ENCODE measurements around the gene USP17L12. TPM values are rescaled to one million over a fixed set of nuclear protein-coding genes. Genes with fewer than 3 reads are reported as not detected.
"Not testable (repeated sequence)": the region's sequence is repeated elsewhere in the genome, so short reads cannot be mapped to it uniquely, and the experiment has no call there.

Gene USP17L12, protein sequence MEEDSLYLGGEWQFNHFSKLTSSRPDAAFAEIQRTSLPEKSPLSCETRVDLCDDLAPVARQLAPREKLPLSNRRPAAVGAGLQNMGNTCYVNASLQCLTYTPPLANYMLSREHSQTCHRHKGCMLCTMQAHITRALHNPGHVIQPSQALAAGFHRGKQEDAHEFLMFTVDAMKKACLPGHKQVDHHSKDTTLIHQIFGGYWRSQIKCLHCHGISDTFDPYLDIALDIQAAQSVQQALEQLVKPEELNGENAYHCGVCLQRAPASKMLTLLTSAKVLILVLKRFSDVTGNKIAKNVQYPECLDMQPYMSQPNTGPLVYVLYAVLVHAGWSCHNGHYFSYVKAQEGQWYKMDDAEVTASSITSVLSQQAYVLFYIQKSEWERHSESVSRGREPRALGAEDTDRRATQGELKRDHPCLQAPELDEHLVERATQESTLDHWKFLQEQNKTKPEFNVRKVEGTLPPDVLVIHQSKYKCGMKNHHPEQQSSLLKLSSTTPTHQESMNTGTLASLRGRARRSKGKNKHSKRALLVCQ
- not detected in 2 replicates for polyA plus RNA-seq (2014; cell fraction: cytosol; rRNA removed)
- polyA plus RNA-seq (2014; cell fraction: nucleus; rRNA removed), result not detected in 2 replicates

DNA sequence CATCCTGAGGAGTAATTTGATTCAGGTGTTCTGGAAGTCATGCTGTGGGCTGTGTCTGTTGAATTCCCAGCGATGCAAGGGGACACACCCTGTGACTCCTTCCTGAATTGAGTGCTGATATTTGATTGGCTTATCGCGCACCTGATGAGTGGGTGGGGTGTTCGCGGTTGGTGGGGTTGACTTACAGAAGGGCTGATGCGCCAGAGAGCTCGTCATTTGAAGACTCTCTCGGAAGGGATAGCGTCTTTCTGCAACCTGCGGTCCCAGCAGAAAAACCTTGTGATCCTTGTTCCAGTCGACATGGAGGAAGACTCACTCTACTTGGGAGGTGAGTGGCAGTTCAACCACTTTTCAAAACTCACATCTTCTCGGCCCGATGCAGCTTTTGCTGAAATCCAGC, at the start of gene USP17L12:
TSS of gene USP17L12 (plus strand) at position 301 of the 400 bp plus-strand sequence. CDS start at position 301, 0 bp downstream.
- not testable (repeated sequence) for DNase-seq (ENCODE audit: low spot score)

DNA sequence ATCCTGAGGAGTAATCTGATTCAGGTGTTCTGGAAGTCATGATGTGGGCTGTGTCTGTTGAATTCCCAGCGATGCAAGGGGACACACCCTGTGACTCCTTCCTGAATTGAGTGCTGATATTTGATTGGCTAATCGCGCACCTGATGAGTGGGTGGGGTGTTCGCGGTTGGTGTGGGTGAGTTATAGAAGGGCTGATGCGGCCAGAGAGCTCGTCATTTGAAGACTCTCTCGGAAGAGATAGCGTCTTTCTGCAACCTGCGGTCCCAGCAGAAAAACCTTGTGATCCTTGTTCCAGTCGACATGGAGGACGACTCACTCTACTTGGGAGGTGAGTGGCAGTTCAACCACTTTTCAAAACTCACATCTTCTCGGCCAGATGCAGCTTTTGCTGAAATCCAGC, 9.6 kb upstream of the USP17L12 start, which contains the start of gene USP17L10:
TSS of gene USP17L10 (plus strand) at position 301 of the 400 bp plus-strand sequence. CDS start at position 301, 0 bp downstream.
- not testable (repeated sequence) for DNase-seq (ENCODE audit: low spot score)

DNA sequence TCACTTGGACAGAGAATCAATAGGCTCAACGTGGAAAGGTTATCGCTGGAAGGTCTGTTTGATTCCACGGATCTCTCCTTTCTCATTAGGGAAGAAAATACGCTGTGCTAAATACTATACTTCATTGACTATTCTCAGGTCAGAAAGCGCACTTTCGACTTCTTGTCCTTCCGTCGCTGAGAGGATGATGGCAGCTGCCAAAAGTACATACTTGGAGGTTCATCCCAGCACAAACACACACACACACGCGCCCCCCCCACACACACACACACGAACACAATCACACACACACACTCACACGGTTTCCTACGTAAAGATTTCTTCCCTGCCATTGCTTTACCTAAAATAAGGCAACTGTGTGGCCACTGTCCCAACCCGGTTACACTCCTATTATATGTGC, 5.3 kb upstream of the USP17L12 start:
- DNase-seq (ENCODE audit: low spot score), result not testable (repeated sequence)

DNA sequence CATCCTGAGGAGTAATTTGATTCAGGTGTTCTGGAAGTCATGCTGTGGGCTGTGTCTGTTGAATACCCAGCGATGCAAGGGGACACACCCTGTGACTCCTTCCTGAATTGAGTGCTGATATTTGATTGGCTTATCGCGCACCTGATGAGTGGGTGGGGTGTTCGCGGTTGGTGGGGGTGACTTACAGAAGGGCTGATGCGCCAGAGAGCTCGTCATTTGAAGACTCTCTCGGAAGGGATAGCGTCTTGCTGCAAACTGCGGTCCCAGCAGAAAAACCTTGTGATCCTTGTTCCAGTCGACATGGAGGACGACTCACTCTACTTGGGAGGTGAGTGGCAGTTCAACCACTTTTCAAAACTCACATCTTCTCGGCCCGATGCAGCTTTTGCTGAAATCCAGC, 4.8 kb upstream of the USP17L12 start, which contains the start of gene USP17L11:
TSS of gene USP17L11 (plus strand) at position 301 of the 400 bp plus-strand sequence. CDS start at position 301, 0 bp downstream.
- not testable (repeated sequence) for DNase-seq (ENCODE audit: low spot score)

DNA sequence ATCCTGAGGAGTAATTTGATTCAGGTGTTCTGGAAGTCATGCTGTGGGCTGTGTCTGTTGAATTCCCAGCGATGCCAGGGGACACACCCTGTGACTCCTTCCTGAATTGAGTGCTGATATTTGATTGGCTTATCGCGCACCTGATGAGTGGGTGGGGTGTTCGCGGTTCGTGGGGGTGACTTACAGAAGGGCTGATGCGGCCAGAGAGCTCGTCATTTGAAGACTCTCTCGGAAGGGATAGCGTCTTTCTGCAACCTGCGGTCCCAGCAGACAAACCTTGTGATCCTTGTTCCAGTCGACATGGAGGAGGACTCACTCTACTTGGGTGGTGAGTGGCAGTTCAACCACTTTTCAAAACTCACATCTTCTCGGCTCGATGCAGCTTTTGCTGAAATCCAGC, 4.6 kb downstream of the USP17L12 start, which contains the start of gene USP17L13:
TSS of gene USP17L13 (plus strand) at position 301 of the 400 bp plus-strand sequence. CDS start at position 301, 0 bp downstream.
- DNase-seq (ENCODE audit: low spot score), result not testable (repeated sequence)

DNA sequence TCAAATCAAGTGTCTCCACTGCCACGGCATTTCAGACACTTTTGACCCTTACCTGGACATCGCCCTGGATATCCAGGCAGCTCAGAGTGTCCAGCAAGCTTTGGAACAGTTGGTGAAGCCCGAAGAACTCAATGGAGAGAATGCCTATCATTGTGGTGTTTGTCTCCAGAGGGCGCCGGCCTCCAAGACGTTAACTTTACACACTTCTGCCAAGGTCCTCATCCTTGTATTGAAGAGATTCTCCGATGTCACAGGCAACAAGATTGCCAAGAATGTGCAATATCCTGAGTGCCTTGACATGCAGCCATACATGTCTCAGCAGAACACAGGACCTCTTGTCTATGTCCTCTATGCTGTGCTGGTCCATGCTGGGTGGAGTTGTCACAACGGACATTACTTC, 10.3 kb downstream of the USP17L12 start:
- not testable (repeated sequence) for DNase-seq (ENCODE audit: low spot score)

DNA sequence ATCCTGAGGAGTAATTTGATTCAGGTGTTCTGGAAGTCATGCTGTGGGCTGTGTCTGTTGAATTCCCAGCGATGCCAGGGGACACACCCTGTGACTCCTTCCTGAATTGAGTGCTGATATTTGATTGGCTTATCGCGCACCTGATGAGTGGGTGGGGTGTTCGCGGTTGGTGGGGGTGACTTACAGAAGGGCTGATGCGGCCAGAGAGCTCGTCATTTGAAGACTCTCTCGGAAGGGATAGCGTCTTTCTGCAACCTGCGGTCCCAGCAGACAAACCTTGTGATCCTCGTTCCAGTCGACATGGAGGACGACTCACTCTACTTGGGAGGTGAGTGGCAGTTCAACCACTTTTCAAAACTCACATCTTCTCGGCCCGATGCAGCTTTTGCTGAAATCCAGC, 14.1 kb downstream of the USP17L12 start, which contains the start of gene USP17L15:
TSS of gene USP17L15 (plus strand) at position 301 of the 400 bp plus-strand sequence. CDS start at position 301, 0 bp downstream.
- not testable (repeated sequence) for DNase-seq (ENCODE audit: low spot score)

DNA sequence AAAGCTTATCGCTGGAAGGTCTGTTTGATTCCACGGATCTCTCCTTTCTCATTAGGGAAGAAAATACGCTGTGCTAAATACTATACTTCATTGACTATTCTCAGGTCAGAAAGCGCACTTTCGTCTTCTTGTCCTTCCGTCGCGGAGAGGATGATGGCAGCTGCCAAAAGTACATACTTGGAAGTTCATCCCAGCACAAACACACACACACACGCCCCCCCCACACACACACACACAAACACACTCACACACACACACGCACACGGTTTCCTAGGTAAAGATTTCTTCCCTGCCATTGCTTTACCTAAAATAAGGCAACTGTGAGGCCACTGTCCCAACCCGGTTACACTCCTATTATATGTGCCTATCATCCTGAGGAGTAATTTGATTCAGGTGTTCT, 18.5 kb downstream of the USP17L12 start:
- peak; percentile 0 for DNase-seq (ENCODE audit: low spot score)

DNA sequence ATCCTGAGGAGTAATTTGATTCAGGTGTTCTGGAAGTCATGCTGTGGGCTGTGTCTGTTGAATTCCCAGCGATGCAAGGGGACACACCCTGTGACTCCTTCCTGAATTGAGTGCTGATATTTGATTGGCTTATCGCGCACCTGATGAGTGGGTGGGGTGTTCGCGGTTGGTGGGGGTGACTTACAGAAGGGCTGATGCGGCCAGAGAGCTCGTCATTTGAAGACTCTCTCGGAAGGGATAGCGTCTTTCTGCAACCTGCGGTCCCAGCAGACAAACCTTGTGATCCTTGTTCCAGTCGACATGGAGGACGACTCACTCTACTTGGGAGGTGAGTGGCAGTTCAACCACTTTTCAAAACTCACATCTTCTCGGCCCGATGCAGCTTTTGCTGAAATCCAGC, 23.6 kb downstream of the USP17L12 start, which contains the start of gene USP17L17:
TSS of gene USP17L17 (plus strand) at position 301 of the 400 bp plus-strand sequence. CDS start at position 301, 0 bp downstream.
- not testable (repeated sequence) for DNase-seq (ENCODE audit: low spot score)

DNA sequence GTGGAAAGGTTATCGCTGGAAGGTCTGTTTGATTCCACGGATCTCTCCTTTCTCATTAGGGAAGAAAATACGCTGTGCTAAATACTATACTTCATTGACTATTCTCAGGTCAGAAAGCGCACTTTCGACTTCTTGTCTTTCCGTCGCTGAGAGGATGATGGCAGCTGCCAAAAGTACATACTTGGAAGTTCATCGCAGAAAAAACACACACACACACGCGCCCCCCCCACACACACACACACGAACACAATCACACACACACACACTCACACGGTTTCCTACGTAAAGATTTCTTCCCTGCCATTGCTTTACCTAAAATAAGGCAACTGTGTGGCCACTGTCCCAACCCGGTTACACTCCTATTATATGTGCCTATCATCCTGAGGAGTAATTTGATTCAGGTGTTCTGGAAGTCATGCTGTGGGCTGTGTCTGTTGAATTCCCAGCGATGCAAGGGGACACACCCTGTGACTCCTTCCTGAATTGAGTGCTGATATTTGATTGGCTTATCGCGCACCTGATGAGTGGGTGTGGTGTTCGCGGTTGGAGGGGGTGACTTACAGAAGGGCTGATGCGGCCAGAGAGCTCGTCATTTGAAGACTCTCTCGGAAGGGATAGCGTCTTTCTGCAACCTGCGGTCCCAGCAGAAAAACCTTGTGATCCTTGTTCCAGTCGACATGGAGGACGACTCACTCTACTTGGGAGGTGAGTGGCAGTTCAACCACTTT, 28.2 kb downstream of the USP17L12 start, which contains the start of gene USP17L18:
TSS of gene USP17L18 (plus strand) at position 678 of the 728 bp plus-strand sequence. CDS start at position 678, 0 bp downstream.
- peak; percentile 0 for DNase-seq (ENCODE audit: low spot score)

DNA sequence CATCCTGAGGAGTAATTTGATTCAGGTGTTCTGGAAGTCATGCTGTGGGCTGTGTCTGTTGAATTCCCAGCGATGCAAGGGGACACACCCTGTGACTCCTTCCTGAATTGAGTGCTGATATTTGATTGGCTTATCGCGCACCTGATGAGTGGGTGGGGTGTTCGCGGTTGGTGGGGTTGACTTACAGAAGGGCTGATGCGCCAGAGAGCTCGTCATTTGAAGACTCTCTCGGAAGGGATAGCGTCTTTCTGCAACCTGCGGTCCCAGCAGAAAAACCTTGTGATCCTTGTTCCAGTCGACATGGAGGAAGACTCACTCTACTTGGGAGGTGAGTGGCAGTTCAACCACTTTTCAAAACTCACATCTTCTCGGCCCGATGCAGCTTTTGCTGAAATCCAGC, 33.1 kb downstream of the USP17L12 start, which contains the start of gene USP17L19:
TSS of gene USP17L19 (plus strand) at position 301 of the 400 bp plus-strand sequence. CDS start at position 301, 0 bp downstream.
- not testable (repeated sequence) for DNase-seq (ENCODE audit: low spot score)

DNA sequence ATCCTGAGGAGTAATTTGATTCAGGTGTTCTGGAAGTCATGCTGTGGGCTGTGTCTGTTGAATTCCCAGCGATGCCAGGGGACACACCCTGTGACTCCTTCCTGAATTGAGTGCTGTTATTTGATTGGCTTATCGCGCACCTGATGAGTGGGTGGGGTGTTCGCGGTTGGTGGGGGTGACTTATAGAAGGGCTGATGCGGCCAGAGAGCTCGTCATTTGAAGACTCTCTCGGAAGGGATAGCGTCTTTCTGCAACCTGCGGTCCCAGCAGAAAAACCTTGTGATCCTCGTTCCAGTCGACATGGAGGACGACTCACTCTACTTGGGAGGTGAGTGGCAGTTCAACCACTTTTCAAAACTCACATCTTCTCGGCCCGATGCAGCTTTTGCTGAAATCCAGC, 37.9 kb downstream of the USP17L12 start, which contains the start of gene USP17L20:
TSS of gene USP17L20 (plus strand) at position 301 of the 400 bp plus-strand sequence. CDS start at position 301, 0 bp downstream.
- DNase-seq (ENCODE audit: low spot score), result not testable (repeated sequence)

DNA sequence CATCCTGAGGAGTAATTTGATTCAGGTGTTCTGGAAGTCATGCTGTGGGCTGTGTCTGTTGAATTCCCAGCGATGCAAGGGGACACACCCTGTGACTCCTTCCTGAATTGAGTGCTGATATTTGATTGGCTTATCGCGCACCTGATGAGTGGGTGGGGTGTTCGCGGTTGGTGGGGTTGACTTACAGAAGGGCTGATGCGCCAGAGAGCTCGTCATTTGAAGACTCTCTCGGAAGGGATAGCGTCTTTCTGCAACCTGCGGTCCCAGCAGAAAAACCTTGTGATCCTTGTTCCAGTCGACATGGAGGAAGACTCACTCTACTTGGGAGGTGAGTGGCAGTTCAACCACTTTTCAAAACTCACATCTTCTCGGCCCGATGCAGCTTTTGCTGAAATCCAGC, 42.6 kb downstream of the USP17L12 start, which contains the start of gene USP17L21:
TSS of gene USP17L21 (plus strand) at position 301 of the 400 bp plus-strand sequence. CDS start at position 301, 0 bp downstream.
- DNase-seq (ENCODE audit: low spot score), result not testable (repeated sequence)

DNA sequence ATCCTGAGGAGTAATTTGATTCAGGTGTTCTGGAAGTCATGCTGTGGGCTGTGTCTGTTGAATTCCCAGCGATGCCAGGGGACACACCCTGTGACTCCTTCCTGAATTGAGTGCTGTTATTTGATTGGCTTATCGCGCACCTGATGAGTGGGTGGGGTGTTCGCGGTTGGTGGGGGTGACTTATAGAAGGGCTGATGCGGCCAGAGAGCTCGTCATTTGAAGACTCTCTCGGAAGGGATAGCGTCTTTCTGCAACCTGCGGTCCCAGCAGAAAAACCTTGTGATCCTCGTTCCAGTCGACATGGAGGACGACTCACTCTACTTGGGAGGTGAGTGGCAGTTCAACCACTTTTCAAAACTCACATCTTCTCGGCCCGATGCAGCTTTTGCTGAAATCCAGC, 47.4 kb downstream of the USP17L12 start, which contains the start of gene USP17L22:
TSS of gene USP17L22 (plus strand) at position 301 of the 400 bp plus-strand sequence. CDS start at position 301, 0 bp downstream.
- not testable (repeated sequence) for DNase-seq (ENCODE audit: low spot score)
